Measurements from ENCODE around the gene LRRC71. TPM values are rescaled to one million over a fixed set of nuclear protein-coding genes. Genes with fewer than 3 reads are reported as not detected.

LRRC71 gene
- polyA plus RNA-seq, 1 of the 3 experiments (the other 2 are of a cell fraction), result 0.03 TPM

GRCh38 chr1:156938813-156939212, 18.4 kb downstream of the LRRC71 start (continued):
- TF ChIP-seq REST (IDR thresholded peaks at IDR 0.05; ENCODE audit: low read depth, low read length) (no peak), MAX (IDR thresholded peaks at IDR 0.05; ENCODE audit: low read depth) (no peak), YY1 (IDR thresholded peaks at IDR 0.05; ENCODE audit: low read depth) (no peak), TAF1 (IDR thresholded peaks at IDR 0.05; ENCODE audit: borderline replicate concordance, low read depth, low read length) (no peak)

GRCh38 chr1:156939786-156940334, 19.4 kb downstream of the LRRC71 start:
- H3K9me2 ChIP-seq, result no peaks in the 10 kb centered on the region
- H3K4me1 ChIP-seq (ENCODE audit: control insufficient read depth in 1 of 2, insufficient read depth in 2 of 2, low read depth in 1 of 2, low read length in 1 of 2), result no peaks in the 10 kb centered on the region
- TF ChIP-seq SMC3 (IDR thresholded peaks at IDR 0.05; ENCODE audit: low read depth, low read length), result no peak
- TF ChIP-seq FOSL2 (IDR thresholded peaks at IDR 0.05; ENCODE audit: borderline replicate concordance, low read depth), result no peak
- TF ChIP-seq GABPA (IDR thresholded peaks at IDR 0.05; ENCODE audit: low read depth), result no peak
- no peak for TF ChIP-seq PBX3 (IDR thresholded peaks at IDR 0.05)
- no peak for TF ChIP-seq USF1 (IDR thresholded peaks at IDR 0.05; ENCODE audit: borderline replicate concordance, low read depth)
- no peak for TF ChIP-seq CTCF (IDR thresholded peaks at IDR 0.05)
- TF ChIP-seq ZBTB33 (IDR thresholded peaks at IDR 0.05; ENCODE audit: borderline replicate concordance, low read depth), result no peak
- TF ChIP-seq NRF1 (IDR thresholded peaks at IDR 0.05; ENCODE audit: low read depth, low read length), result no peak
- no peak for TF ChIP-seq SIN3A (IDR thresholded peaks at IDR 0.05; ENCODE audit: borderline replicate concordance, low read depth, low read length)
- TF ChIP-seq TAF1 (IDR thresholded peaks at IDR 0.05; ENCODE audit: borderline replicate concordance, low read depth, low read length), result no peak
- no peak for TF ChIP-seq FOXM1 (IDR thresholded peaks at IDR 0.05; ENCODE audit: low read depth)
- TF ChIP-seq JUND (IDR thresholded peaks at IDR 0.05), result no peak
- H3K36me3 ChIP-seq (replicated peaks in 1 of 2; ENCODE audit: control insufficient read depth in 1 of 2, insufficient read depth in 2 of 2, low read length in 1 of 2), result peaks cover 18 to 76% of the 10 kb centered on the region in 2 experiments
- ChIA-PET CTCF (interaction anchor here (1.0 to 5.0 kb wide), 2 partner anchors 12 to 29 kb away, joined by 3 to 50 read pairs; no protein-coding TSS in a partner anchor), POLR2A (no interaction called here)
- DNase-seq, result no peak
- H3K9me3 ChIP-seq, result no peaks in the 10 kb centered on the region
- 97% methylated on average over 5 of the region's 13 CpGs for WGBS (ENCODE audit: low lambda C conversion rate)
- H3F3A ChIP-seq (replicated peaks; ENCODE audit: insufficient read depth), result no peaks in the 10 kb centered on the region
- no peak overlapping the region for H3K9ac ChIP-seq
- no peaks in the 10 kb centered on the region for H4K20me1 ChIP-seq (ENCODE audit: insufficient read depth)
- no peak overlapping the region for H3K4me2 ChIP-seq
- H2AFZ ChIP-seq (ENCODE audit: low read depth), result no peak overlapping the region
- H3K4me3 ChIP-seq (ENCODE audit: low read depth in 2 of 2, low read length in 1 of 2), result no peak overlapping the region
- no peak overlapping the region for H3K27ac ChIP-seq (ENCODE audit: low read depth in 2 of 2, low read length in 1 of 2)
- no peaks in the 10 kb centered on the region for H3K79me2 ChIP-seq (ENCODE audit: insufficient read depth)
- no peaks in the 10 kb centered on the region for H3K27me3 ChIP-seq (ENCODE audit: insufficient read depth)
